Measurements from ENCODE around the gene LAMP5. TPM values are rescaled to one million over a fixed set of nuclear protein-coding genes. Genes with fewer than 3 reads are reported as not detected.
A peak's percentile ranks its signal among the peaks of the same experiment; 100 is the strongest.

LAMP5 gene
- total RNA-seq, 1 donor from 2014 or later: 2.3 TPM

DNA sequence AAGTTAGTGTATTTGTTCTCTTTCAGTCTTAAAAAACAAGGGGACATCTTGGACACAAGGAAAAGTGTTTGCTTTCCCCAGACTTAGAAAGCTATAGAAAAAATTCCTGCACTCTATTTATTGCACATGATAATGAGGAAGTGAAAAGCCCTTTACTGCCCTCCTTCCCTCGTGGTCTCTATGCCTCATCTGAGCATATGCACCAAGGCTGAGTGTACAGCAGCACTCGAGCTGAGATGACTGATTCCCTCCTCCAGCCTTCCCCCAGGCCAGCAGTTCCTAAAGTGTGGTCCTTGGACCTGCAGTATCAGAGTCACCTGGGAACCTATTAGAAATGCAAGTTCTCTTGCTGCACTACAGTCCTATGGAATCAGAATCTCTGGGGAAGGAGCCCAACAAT is 14.3 kb upstream of the LAMP5 start:
- Mint-ChIP-seq H3K27me3 (ENCODE audit: low read depth, unreplicated experiment) (peaks cover 12% of the 10 kb centered on the region), H3K36me3 (ENCODE audit: low read depth, unreplicated experiment) (no peaks in the 10 kb centered on the region), H3K9me3 (ENCODE audit: unreplicated experiment) (peaks cover 1% of the 10 kb centered on the region), H3K27ac (ENCODE audit: unreplicated experiment) (no peak overlapping the region), H3K4me1 (ENCODE audit: low read depth, unreplicated experiment) (peaks cover 2% of the 10 kb centered on the region), H3K4me3 (ENCODE audit: unreplicated experiment) (no peak overlapping the region)
- Histone ChIP-seq H3K27me3 (ENCODE audit: insufficient read depth, low read length) (peaks cover under 1% of the 10 kb centered on the region), H3K4me2 (ENCODE audit: low read length) (no peak overlapping the region), H3K4me1 (ENCODE audit: insufficient read depth, low read length) (no peaks in the 10 kb centered on the region), H3K27ac (ENCODE audit: low read depth, low read length) (no peak overlapping the region), H2AFZ (ENCODE audit: low read depth, low read length) (no peak overlapping the region), H3K79me2 (ENCODE audit: insufficient read depth, low read length) (no peaks in the 10 kb centered on the region), H3K36me3 (ENCODE audit: insufficient read depth, low read length) (no peaks in the 10 kb centered on the region), H4K20me1 (ENCODE audit: insufficient read depth, low read length) (no peaks in the 10 kb centered on the region), H3K9ac (ENCODE audit: low read length) (no peak overlapping the region), H3K9me3 (ENCODE audit: insufficient read depth, low read depth, low read length) (no peaks in the 10 kb centered on the region), H3K4me3 (ENCODE audit: insufficient read depth, low read depth, low read length) (no peak overlapping the region)
- no peak for DNase-seq (ENCODE audit: low read depth)
- no peak for FAIRE-seq
- TF ChIP-seq, protein P1, sequence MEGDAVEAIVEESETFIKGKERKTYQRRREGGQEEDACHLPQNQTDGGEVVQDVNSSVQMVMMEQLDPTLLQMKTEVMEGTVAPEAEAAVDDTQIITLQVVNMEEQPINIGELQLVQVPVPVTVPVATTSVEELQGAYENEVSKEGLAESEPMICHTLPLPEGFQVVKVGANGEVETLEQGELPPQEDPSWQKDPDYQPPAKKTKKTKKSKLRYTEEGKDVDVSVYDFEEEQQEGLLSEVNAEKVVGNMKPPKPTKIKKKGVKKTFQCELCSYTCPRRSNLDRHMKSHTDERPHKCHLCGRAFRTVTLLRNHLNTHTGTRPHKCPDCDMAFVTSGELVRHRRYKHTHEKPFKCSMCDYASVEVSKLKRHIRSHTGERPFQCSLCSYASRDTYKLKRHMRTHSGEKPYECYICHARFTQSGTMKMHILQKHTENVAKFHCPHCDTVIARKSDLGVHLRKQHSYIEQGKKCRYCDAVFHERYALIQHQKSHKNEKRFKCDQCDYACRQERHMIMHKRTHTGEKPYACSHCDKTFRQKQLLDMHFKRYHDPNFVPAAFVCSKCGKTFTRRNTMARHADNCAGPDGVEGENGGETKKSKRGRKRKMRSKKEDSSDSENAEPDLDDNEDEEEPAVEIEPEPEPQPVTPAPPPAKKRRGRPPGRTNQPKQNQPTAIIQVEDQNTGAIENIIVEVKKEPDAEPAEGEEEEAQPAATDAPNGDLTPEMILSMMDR (IDR thresholded peaks at IDR 0.05; ENCODE audit: insufficient read depth, low read depth, low read length): no peak
- no peak for TF ChIP-seq EZH2 (IDR thresholded peaks at IDR 0.05; ENCODE audit: insufficient read depth, low read length)

DNA sequence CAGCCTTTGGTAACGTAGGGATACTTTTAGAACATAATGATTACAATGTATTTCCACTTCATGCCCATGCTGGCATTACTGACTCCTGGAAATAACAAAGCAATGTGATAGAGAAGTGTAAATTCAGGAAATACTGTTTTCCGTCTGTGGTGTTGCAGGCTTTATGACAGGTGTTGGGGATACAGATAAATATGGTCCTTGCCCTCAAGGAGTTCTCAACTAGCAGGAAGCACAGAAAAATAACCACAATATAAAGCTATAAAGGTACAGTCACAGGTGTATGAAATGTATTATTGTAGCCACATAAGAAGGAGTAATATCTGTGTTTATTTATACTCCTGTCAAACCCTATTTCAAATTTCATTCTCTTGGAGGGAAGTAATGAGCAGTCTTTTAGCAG is 12.9 kb upstream of the LAMP5 start:
- H3K27ac Mint-ChIP-seq (ENCODE audit: unreplicated experiment): no peak overlapping the region
- no peaks in the 10 kb centered on the region for H3K9me3 Mint-ChIP-seq (ENCODE audit: unreplicated experiment)
- peaks cover 1% of the 10 kb centered on the region for H3K36me3 Mint-ChIP-seq (ENCODE audit: low read depth, unreplicated experiment)
- H3K9ac ChIP-seq (ENCODE audit: low read length): no peak overlapping the region
- no peak overlapping the region for H3K4me3 Mint-ChIP-seq (ENCODE audit: unreplicated experiment)
- TF ChIP-seq EZH2 (IDR thresholded peaks at IDR 0.05; ENCODE audit: insufficient read depth, low read length): no peak
- TF ChIP-seq, protein P1 (IDR thresholded peaks at IDR 0.05; ENCODE audit: insufficient read depth, low read depth, low read length): no peak
- peaks cover 2% of the 10 kb centered on the region for H3K4me1 Mint-ChIP-seq (ENCODE audit: low read depth, unreplicated experiment)
- no peak overlapping the region for H2AFZ ChIP-seq (ENCODE audit: low read depth, low read length)
- H3K4me3 ChIP-seq (ENCODE audit: insufficient read depth, low read depth, low read length): no peak overlapping the region
- H3K79me2 ChIP-seq (ENCODE audit: insufficient read depth, low read length): no peaks in the 10 kb centered on the region
- no peak for FAIRE-seq
- H3K36me3 ChIP-seq (ENCODE audit: insufficient read depth, low read length): no peaks in the 10 kb centered on the region
- H3K4me2 ChIP-seq (ENCODE audit: low read length): no peak overlapping the region
- H3K27me3 ChIP-seq (ENCODE audit: insufficient read depth, low read length): peaks cover 13% of the 10 kb centered on the region
- H3K27me3 Mint-ChIP-seq (ENCODE audit: low read depth, unreplicated experiment): peaks cover 13% of the 10 kb centered on the region
- no peaks in the 10 kb centered on the region for H3K4me1 ChIP-seq (ENCODE audit: insufficient read depth, low read length)
- no peak for DNase-seq (ENCODE audit: low read depth)
- no peaks in the 10 kb centered on the region for H4K20me1 ChIP-seq (ENCODE audit: insufficient read depth, low read length)
- no peaks in the 10 kb centered on the region for H3K9me3 ChIP-seq (ENCODE audit: insufficient read depth, low read depth, low read length)
- H3K27ac ChIP-seq (ENCODE audit: low read depth, low read length): no peak overlapping the region

DNA sequence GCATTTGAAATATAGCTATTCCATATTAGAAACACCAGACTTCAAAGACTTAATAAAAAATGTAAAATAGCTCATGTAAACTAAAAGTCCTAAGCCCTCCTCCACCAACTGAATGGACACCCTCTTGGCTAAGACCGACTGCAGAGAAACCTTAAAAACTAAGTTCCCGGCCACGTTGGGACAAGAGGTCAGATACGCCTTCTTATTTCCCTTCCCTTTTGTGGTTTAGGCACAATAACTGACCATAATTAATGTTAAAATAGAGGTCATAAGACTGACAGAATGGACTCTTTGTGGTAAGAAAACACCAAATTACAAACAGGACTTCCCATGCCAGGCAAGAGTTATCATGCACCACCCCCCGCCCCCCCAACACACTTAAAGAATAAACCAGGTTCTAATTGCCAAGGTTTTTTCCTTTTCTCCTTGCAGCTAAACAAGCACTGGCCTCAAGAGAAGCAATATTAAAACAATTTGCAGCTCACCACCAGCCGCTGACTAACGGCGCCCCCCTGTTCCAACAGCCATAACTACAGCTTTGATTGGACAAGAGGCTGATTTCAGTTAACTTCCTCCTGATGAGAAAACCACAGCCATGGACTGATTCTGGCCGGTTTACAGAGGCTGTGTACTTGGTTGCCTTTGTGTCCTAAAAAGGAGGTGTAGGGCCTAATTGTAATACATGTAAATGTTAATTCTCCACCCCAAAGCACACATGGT is 10.7 kb upstream of the LAMP5 start:
- H3K9me3 ChIP-seq (ENCODE audit: insufficient read depth, low read depth, low read length): no peaks in the 10 kb centered on the region
- Mint-ChIP-seq H3K4me1 (ENCODE audit: low read depth, unreplicated experiment) (no peaks in the 10 kb centered on the region), H3K36me3 (ENCODE audit: low read depth, unreplicated experiment) (peaks cover 1% of the 10 kb centered on the region), H3K9me3 (ENCODE audit: unreplicated experiment) (no peaks in the 10 kb centered on the region), H3K27me3 (ENCODE audit: low read depth, unreplicated experiment) (peaks cover 13% of the 10 kb centered on the region), H3K4me3 (ENCODE audit: unreplicated experiment) (no peak overlapping the region), H3K27ac (ENCODE audit: unreplicated experiment) (no peak overlapping the region)
- H2AFZ ChIP-seq (ENCODE audit: low read depth, low read length): no peak overlapping the region
- no peaks in the 10 kb centered on the region for H4K20me1 ChIP-seq (ENCODE audit: insufficient read depth, low read length)
- no peak overlapping the region for H3K27ac ChIP-seq (ENCODE audit: low read depth, low read length)
- no peak overlapping the region for H3K4me3 ChIP-seq (ENCODE audit: insufficient read depth, low read depth, low read length)
- peaks cover 34% of the 10 kb centered on the region for H3K27me3 ChIP-seq (ENCODE audit: insufficient read depth, low read length)
- H3K9ac ChIP-seq (ENCODE audit: low read length): no peak overlapping the region
- peak overlapping the region; percentile 38 for H3K4me2 ChIP-seq (ENCODE audit: low read length)
- DNase-seq (ENCODE audit: low read depth) (peak; percentile 61), FAIRE-seq (no peak)
- no peaks in the 10 kb centered on the region for H3K4me1 ChIP-seq (ENCODE audit: insufficient read depth, low read length)
- TF ChIP-seq, protein P1 (IDR thresholded peaks at IDR 0.05; ENCODE audit: insufficient read depth, low read depth, low read length): no peak
- no peak for TF ChIP-seq EZH2 (IDR thresholded peaks at IDR 0.05; ENCODE audit: insufficient read depth, low read length)
- H3K79me2 ChIP-seq (ENCODE audit: insufficient read depth, low read length): no peaks in the 10 kb centered on the region
- no peaks in the 10 kb centered on the region for H3K36me3 ChIP-seq (ENCODE audit: insufficient read depth, low read length)
